Endothelial cell of umbilical vein (primary cell): Measurements from ENCODE around the gene CDS2. TPM values are rescaled to one million over a fixed set of nuclear protein-coding genes. Genes with fewer than 3 reads are reported as not detected.

Experiments
- BruUV-seq: library from RNA; stranded (reverse); fragments of 400-500 nt; replicated peaks from 2 replicates; lab custom pipeline; 2021; lab: Mats Ljungman, UMichigan
- CTCF ChIA-PET: fragments of 300-600, 350-600 bp; sonication (Branson Sonifier 250); formaldehyde crosslinking; loops from one replicate; lab custom pipeline; 2021; ENCODE audit warnings: antibody characterized with exemption, inconsistent platforms; lab: Charles Lee
- POLR2A ChIA-PET: fragments of 300-600, 350-600 bp; sonication (Branson Sonifier 250); formaldehyde crosslinking; loops from one replicate; lab custom pipeline; 2021; ENCODE audit warnings: antibody characterized with exemption, inconsistent platforms; lab: Charles Lee
- DNase-seq: peaks from one replicate; pipeline ENCODE4 v3.0.0-alpha.2; 2011; ENCODE audit warnings: low read depth, low spot score
- FAIRE-seq: peaks from 2 replicates; lab custom pipeline; 2011; peaks lifted over from hg19 to GRCh38; lab: Jason Lieb, UNC
- H2AFZ ChIP-seq: 2 replicates; pipeline ENCODE4 v1.6.0; 2012; ENCODE audit warnings: low read depth, low read length, control low read depth, inconsistent platforms
- H3K27ac ChIP-seq: 2 replicates; pipeline ENCODE4 v1.5.1; 2011; ENCODE audit warnings: low read depth, mild to moderate bottlenecking, control low read depth, low read length, moderate library complexity; ENCODE audit not compliant: insufficient read depth
- H3K27me3 ChIP-seq, 2 experiments: 2 replicates each; pipeline versions ENCODE4 v1.6.0 to v1.6.1; 2011; ENCODE audit warnings: low read length in 2 of 2, mixed read lengths in 1 of 2; ENCODE audit not compliant: control insufficient read depth in 2 of 2, insufficient read depth in 2 of 2
- H3K36me3 ChIP-seq, 2 experiments: 2 replicates in 1 of 2; 3 replicates in 1 of 2; pipeline ENCODE4 v1.5.1; 2011; ENCODE audit warnings: low read length in 2 of 2, mild to moderate bottlenecking in 1 of 2, moderate library complexity in 1 of 2; ENCODE audit not compliant: control insufficient read depth in 2 of 2, insufficient read depth in 2 of 2; ENCODE audit errors: extremely low read depth in 1 of 2
- H3K4me1 ChIP-seq: 3 replicates; pipeline ENCODE4 v1.5.1; 2011; ENCODE audit warnings: mild to moderate bottlenecking, low read length; ENCODE audit not compliant: control insufficient read depth, insufficient read depth; ENCODE audit errors: extremely low read depth
- H3K4me2 ChIP-seq: 2 replicates; pipeline ENCODE4 v1.6.1; 2011; ENCODE audit warnings: low read length, control low read depth, mixed read lengths; ENCODE audit not compliant: insufficient read depth
- H3K4me3 ChIP-seq, 3 experiments: fragments of 200-600 bp in 1 of 3; sonication (generic), shearing (Covaris generic) in 1 of 3; replicated peaks in 1 of 3; 2 replicates each; pipeline ENCODE4 v1.5.1; 2011 to 2016; ENCODE audit warnings: control low read depth in 3 of 3, low read length in 3 of 3, mild to moderate bottlenecking in 2 of 3, inconsistent platforms in 1 of 3, low read depth in 1 of 3, moderate library complexity in 1 of 3; ENCODE audit not compliant: insufficient read depth in 1 of 3
- H3K79me2 ChIP-seq: 2 replicates; pipeline ENCODE4 v1.6.0; 2012; ENCODE audit warnings: low read length, inconsistent platforms; ENCODE audit not compliant: control insufficient read depth, insufficient read depth
- H3K9ac ChIP-seq: replicated peaks from 2 replicates; pipeline ENCODE3; 2011; ENCODE audit warnings: low read length, control low read depth; ENCODE audit not compliant: insufficient read depth; ENCODE audit errors: extremely low read depth
- H3K9me1 ChIP-seq: replicated peaks from 3 replicates; pipeline ENCODE4 v1.6.0; 2011; ENCODE audit warnings: mild to moderate bottlenecking, low read length; ENCODE audit not compliant: control insufficient read depth, insufficient read depth; ENCODE audit errors: extremely low read depth
- H3K9me3 ChIP-seq: replicated peaks from 2 replicates; pipeline ENCODE4 v1.5.1; 2012; ENCODE audit warnings: low read length, inconsistent platforms; ENCODE audit not compliant: control insufficient read depth, insufficient read depth
- H4K20me1 ChIP-seq: replicated peaks from 2 replicates; pipeline ENCODE3; 2011; ENCODE audit warnings: mild to moderate bottlenecking, low read length; ENCODE audit not compliant: control insufficient read depth, insufficient read depth; ENCODE audit errors: extremely low read depth
- CTCF ChIP-seq, 2 donors: IDR thresholded peaks; 1 replicate in 1 of 2; 2 replicates in 1 of 2; pipeline ENCODE4 v1.5.1; 2011; ENCODE audit warnings: low read length in 2 of 2, mild to moderate bottlenecking in 2 of 2, moderate library complexity in 2 of 2, control low read depth in 1 of 2, inconsistent platforms in 1 of 2, low read depth in 1 of 2; ENCODE audit not compliant: insufficient read depth in 1 of 2; ENCODE audit errors: extremely low read depth in 1 of 2
- EZH2 ChIP-seq: IDR thresholded peaks from 2 replicates; pipeline ENCODE4 v1.6.1; 2012; ENCODE audit warnings: borderline replicate concordance, low read depth, mild to moderate bottlenecking, moderate library complexity, low read length, inconsistent platforms; ENCODE audit not compliant: severe bottlenecking
- FOS ChIP-seq: IDR thresholded peaks from 2 replicates; pipeline ENCODE4 v1.6.1; 2011; ENCODE audit warnings: mild to moderate bottlenecking, low read length, moderate library complexity, borderline replicate concordance; ENCODE audit not compliant: insufficient read depth
- GATA2 ChIP-seq: IDR thresholded peaks from 2 replicates; pipeline ENCODE4 v1.7.0; 2011; ENCODE audit warnings: low read depth, mild to moderate bottlenecking, moderate library complexity, mixed read lengths, low read length; ENCODE audit not compliant: insufficient read length, insufficient read depth
- JUN ChIP-seq: IDR thresholded peaks from 2 replicates; pipeline ENCODE4 v1.6.1; 2011; ENCODE audit warnings: borderline replicate concordance, low read depth; ENCODE audit not compliant: insufficient read length, insufficient read depth
- MAX ChIP-seq: IDR thresholded peaks from 2 replicates; pipeline ENCODE4 v1.6.1; 2011; ENCODE audit not compliant: insufficient read depth, insufficient read length
- MYC ChIP-seq: IDR thresholded peaks from one replicate; pipeline ENCODE4 v1.6.1; 2011; ENCODE audit warnings: mild to moderate bottlenecking, low read depth, low read length
- POLR2A ChIP-seq: IDR thresholded peaks from 2 replicates; pipeline ENCODE4 v1.6.1; 2012; ENCODE audit warnings: low read depth, mild to moderate bottlenecking, control low read depth, low read length
- POLR2AphosphoS5 ChIP-seq: IDR thresholded peaks from 2 replicates; pipeline ENCODE4 v1.6.1; 2012; ENCODE audit warnings: low read depth, mild to moderate bottlenecking, control low read depth, low read length, moderate library complexity; ENCODE audit not compliant: insufficient read depth
- dilution Hi-C: fragments of 300-500 bp; cut with MboI; formaldehyde crosslinking; loops from one replicate; pipeline ENCODE4 v1.15.0; 2019; ENCODE audit warnings: low sequenced_read_pairs; ENCODE audit not compliant: extremely low pct_ligation_motif_present
- intact Hi-C: fragments of 100-400 bp; cut with micrococcal nuclease; formaldehyde crosslinking; loops from one replicate; pipeline ENCODE4 v1.10.0; 2022
- polyA plus RNA-seq, 4 experiments: library from polyadenylated mRNA; depleted of rRNA in 3 of 4; stranded (reverse) in 3 of 4; unstranded in 1 of 4; fragments of >200 nt; gene quantifications; 2 replicates each; pipeline versions ENCODE4 v1.2.1 to v1.2.3, GENCODE V29; 2011 to 2012; ENCODE audit warnings: missing spikeins in 1 of 4
- total RNA-seq: library from RNA; stranded (reverse); gene quantifications from 2 replicates; pipeline ENCODE4 v1.2.3, GENCODE V29; 2021

The CDS2 gene
- total and polyA plus RNA-seq, 2 donors (not counting 3 experiments of a cell fraction or from before 2014, with no cell fraction given) = 47.0 to 49.0 TPM

GRCh38 chr20:5180421-5180820, 53.6 kb downstream of the CDS2 start:
- CTCF ChIA-PET = interaction anchor here (1.0 to 6.1 kb wide), 4 partner anchors 11 to 54 kb away, joined by 3 to 45 read pairs (median 22); partner anchors contain the start of gene CDS2
- no peak overlapping the region for H3K4me3 ChIP-seq
- dilution Hi-C loops = no loop called here
- H3K27me3 ChIP-seq = no peaks in the 10 kb centered on the region
- H3K79me2 ChIP-seq = no peaks in the 10 kb centered on the region
- peaks cover 19% of the 10 kb centered on the region for H3K4me1 ChIP-seq
- DNase-seq (peak; percentile 62), FAIRE-seq (peak; percentile 59)
- no TSS peak for BruUV-seq
- intact Hi-C loops = no loop called here
- no peak overlapping the region for H3K4me2 ChIP-seq
- peak overlapping the region; percentile 52 for H3K27ac ChIP-seq
- H3K9me1 ChIP-seq = no peaks in the 10 kb centered on the region
- POLR2A ChIA-PET = no interaction called here
- H3K9me3 ChIP-seq = no peaks in the 10 kb centered on the region
- no peak overlapping the region for H2AFZ ChIP-seq
- peak overlapping the region; percentile 39 for H3K9ac ChIP-seq
- no peaks in the 10 kb centered on the region for H4K20me1 ChIP-seq
- H3K36me3 ChIP-seq = peaks cover 5 to 16% of the 10 kb centered on the region in 2 experiments
- TF ChIP-seq CTCF (IDR thresholded peaks at IDR 0.05; ENCODE audit: extremely low read depth in 1 of 2, insufficient read depth in 1 of 2, low read depth in 1 of 2, low read length in 2 of 2) (no peak), JUN (no peak), GATA2 (no peak), MAX (no peak), FOS (no peak), MYC (no peak), POLR2AphosphoS5 (no peak), POLR2A (no peak), EZH2 (no peak)
